Testis (tissue), 3 donors: ENCODE data around the gene BSDC1. TPM values are rescaled to one million over a fixed set of nuclear protein-coding genes. Genes with fewer than 3 reads are reported as not detected.

Source experiments
- DNase-seq: peaks from one replicate; pipeline ENCODE4 v3.0.0-alpha.2; 2019
- H3K27ac ChIP-seq, 2 donors: fragments of 200-600 bp; sonication (generic); one replicate each; pipeline ENCODE4 v1.5.1; 2019
- H3K27me3 ChIP-seq: fragments of 200-600 bp; sonication (generic); one replicate; pipeline ENCODE4 v1.5.1; 2019
- H3K36me3 ChIP-seq: fragments of 200-600 bp; sonication (generic); one replicate; pipeline ENCODE4 v1.5.1; 2017; ENCODE audit warnings: low read depth; ENCODE audit errors: missing control alignments
- H3K4me1 ChIP-seq: fragments of 200-600 bp; sonication (generic); one replicate; pipeline ENCODE4 v1.5.1; 2019
- H3K4me3 ChIP-seq, 2 donors: fragments of 200-600 bp; sonication (generic); one replicate each; pipeline ENCODE4 v1.5.1; 2017 to 2019
- H3K9me3 ChIP-seq: fragments of 200-600 bp; sonication (generic); one replicate; pipeline ENCODE4 v1.5.1; 2017
- CTCF ChIP-seq, 3 experiments: fragments of 450-650 bp in 2 of 3; fragments of 200-600 bp in 1 of 3; sonication (generic) in 1 of 3; IDR thresholded peaks; one replicate each; pipeline ENCODE4 v1.5.1; 2016 to 2019; ENCODE audit warnings: antibody characterized with exemption in 3 of 3, mild to moderate bottlenecking in 2 of 3, moderate library complexity in 1 of 3
- POLR2A ChIP-seq: fragments of 450-650 bp; IDR thresholded peaks from one replicate; pipeline ENCODE4 v1.6.1; 2017; ENCODE audit warnings: antibody characterized with exemption, mild to moderate bottlenecking, moderate library complexity
- WGBS, 2 donors: methylation state at CpG; one replicate each; pipeline ENCODE4 v1.1.5; 2018; 5-methylcytosine and 5-hydroxymethylcytosine counted together
- intact Hi-C: fragments of 100-400 bp; cut with DNase I; formaldehyde crosslinking; loops from one replicate; pipeline ENCODE4 v1.15.1; 2023; ENCODE audit warnings: low total_unique reads
- polyA plus RNA-seq: library from polyadenylated mRNA; stranded (reverse); fragments of 350-450 nt; fragmentation: Illumina TruSeq; extraction: RNeasy Lipid Tissue Mini Kit (QIAGEN cat#74804); gene quantifications from one replicate; pipeline ENCODE4 v1.2.3, GENCODE V29; 2014; ENCODE audit warnings: low read depth, low replicate concordance; ENCODE audit not compliant: insufficient read depth
- total RNA-seq, 2 donors: library from RNA; depleted of rRNA; stranded (reverse); fragments of >200 nt; gene quantifications; one replicate each; pipeline ENCODE4 v1.2.3, GENCODE V29; 2016

Gene BSDC1
- total and polyA plus RNA-seq, 3 donors from 2014 or later, result 130 to 234 (median 160) TPM

GRCh38 chr1:32331549-32331948 lies 62.7 kb downstream of the BSDC1 start:
- Histone ChIP-seq H3K27me3 (no peaks in the 10 kb centered on the region), H3K4me3 (no peak overlapping the region), H3K36me3 (no peaks in the 10 kb centered on the region), H3K4me1 (peaks cover 27% of the 10 kb centered on the region), H3K27ac (peak overlapping the region in 1 of 2 donors; percentile 62), H3K9me3 (no peaks in the 10 kb centered on the region)
- intact Hi-C loops, result loop anchor here (10.0 kb wide), 1 partner anchor 87 kb away; the partner anchor contains the start of gene FAM167B
- WGBS, 2 donors, result 85 to 89% methylated on average over 3 to 12 of the region's 12 CpGs
- TF ChIP-seq POLR2A (no peak), CTCF (IDR thresholded peaks at IDR 0.05) (no peak)
- DNase-seq, result no peak

- intact Hi-C loops, result loop anchor here (10.0 kb wide), 1 partner anchor 86 kb away; the partner anchor contains the start of gene FAM167B
- Histone ChIP-seq H3K36me3 (no peaks in the 10 kb centered on the region), H3K4me1 (peaks cover 23% of the 10 kb centered on the region), H3K9me3 (no peaks in the 10 kb centered on the region), H3K27ac (no peak overlapping the region), H3K27me3 (no peaks in the 10 kb centered on the region), H3K4me3 (no peak overlapping the region)
- DNase-seq, result no peak
- WGBS, 2 donors, result 84 to 92% methylated on average over 10 to 12 of the region's 12 CpGs
- TF ChIP-seq CTCF (IDR thresholded peaks at IDR 0.05), result no peak
- TF ChIP-seq POLR2A, result no peak
Measured at GRCh38 chr1:32330558-32331151, 63.6 kb downstream of the BSDC1 start.

GRCh38 chr1:32329931-32330466 lies 64.2 kb downstream of the BSDC1 start:
- Histone ChIP-seq H3K4me3 (no peak overlapping the region), H3K36me3 (no peaks in the 10 kb centered on the region), H3K4me1 (peaks cover 23% of the 10 kb centered on the region), H3K27ac (no peak overlapping the region), H3K9me3 (no peaks in the 10 kb centered on the region), H3K27me3 (no peaks in the 10 kb centered on the region)
- WGBS, 2 donors, result 85 to 91% methylated on average over 4 of the region's 4 CpGs
- intact Hi-C loops, result loop anchor here (10.0 kb wide), 1 partner anchor 85 kb away; the partner anchor contains the start of gene FAM167B
- TF ChIP-seq CTCF (IDR thresholded peaks at IDR 0.05), result no peak
- TF ChIP-seq POLR2A, result no peak
- DNase-seq, result no peak

- TF ChIP-seq POLR2A, result no peak
- TF ChIP-seq CTCF (IDR thresholded peaks at IDR 0.05), result no peak
- WGBS, 2 donors, result 95 to 98% methylated on average over 10 to 11 of the region's 11 CpGs
- Histone ChIP-seq H3K4me1 (no peaks in the 10 kb centered on the region), H3K9me3 (no peaks in the 10 kb centered on the region), H3K4me3 (no peak overlapping the region), H3K27me3 (no peaks in the 10 kb centered on the region), H3K36me3 (no peaks in the 10 kb centered on the region), H3K27ac (no peak overlapping the region)
- intact Hi-C loops, result no loop called here
- DNase-seq, result no peak
Measured at GRCh38 chr1:32327204-32327603, 67.0 kb downstream of the BSDC1 start.
